HepG2 (cell line): ENCODE data around the gene ETV6. TPM values are rescaled to one million over a fixed set of nuclear protein-coding genes. Genes with fewer than 3 reads are reported as not detected.

Source experiments
- ATAC-seq: fragments of 200-7000 bp; cut with Tn5 transposase; 3 replicates; pipeline ENCODE4 v1.9.1; 2020; ENCODE audit warnings: mild to moderate bottlenecking, moderate library complexity
- BruUV-seq: library from RNA; stranded (reverse); fragments of 400-500 nt; replicated peaks from 2 replicates; lab custom pipeline; 2021; lab: Mats Ljungman, UMichigan
- CTCF ChIA-PET: fragments of 300-600 bp; formaldehyde crosslinking; extraction: SDS; loops from one replicate; lab custom pipeline; 2021; ENCODE audit warnings: low total read pairs, inconsistent platforms, low intra/inter-chr PET ratio; lab: Yijun Ruan, JAX
- POLR2A ChIA-PET: fragments of 350-600 bp; sonication (Branson Sonifier 250); formaldehyde crosslinking; loops from one replicate; lab custom pipeline; 2020; ENCODE audit warnings: antibody characterized with exemption, inconsistent platforms; lab: Yijun Ruan, JAX
- DNase-seq: peaks from one replicate; pipeline ENCODE4 v3.0.0-alpha.2; 2015; ENCODE audit warnings: low spot score
- FAIRE-seq: peaks from 3 replicates; lab custom pipeline; 2011; peaks lifted over from hg19 to GRCh38; lab: Jason Lieb, UNC
- H2AFZ ChIP-seq: one replicate; pipeline ENCODE4 v1.6.1; 2011; ENCODE audit warnings: low read length, inconsistent platforms
- H3K27ac ChIP-seq: fragments of 300-600 bp; 3 replicates; pipeline ENCODE4 v1.8.0; 2011; ENCODE audit warnings: mixed run types, mild to moderate bottlenecking, mixed read lengths, low read length, inconsistent platforms; ENCODE audit not compliant: insufficient read depth; ENCODE audit errors: extremely low read length
- H3K27me3 ChIP-seq, 2 experiments: fragments of 200-600 bp in 1 of 2; 2 replicates in 1 of 2; 3 replicates in 1 of 2; pipeline versions ENCODE4 v1.6.0 to v1.8.0; 2011; ENCODE audit warnings: low read length in 2 of 2, mild to moderate bottlenecking in 2 of 2, moderate library complexity in 2 of 2, inconsistent platforms in 1 of 2; ENCODE audit not compliant: insufficient read depth in 2 of 2, control insufficient read depth in 1 of 2
- H3K36me3 ChIP-seq, 2 experiments: fragments of 200-600 bp in 1 of 2; replicated peaks in 1 of 2; 2 replicates in 1 of 2; 3 replicates in 1 of 2; pipeline versions ENCODE4 v1.5.1 to v1.8.0; 2011; ENCODE audit warnings: low read length in 2 of 2, inconsistent platforms in 1 of 2; ENCODE audit not compliant: insufficient read depth in 2 of 2, control insufficient read depth in 1 of 2
- H3K4me1 ChIP-seq: 2 replicates; pipeline ENCODE4 v1.5.1; 2012; ENCODE audit warnings: low read length, inconsistent platforms; ENCODE audit not compliant: insufficient read depth
- H3K4me2 ChIP-seq: 2 replicates; pipeline ENCODE4 v1.6.0; 2011; ENCODE audit warnings: low read depth, low read length, inconsistent platforms
- H3K4me3 ChIP-seq, 3 experiments: fragments of 200-600 bp in 1 of 3; sonication (generic), shearing (Covaris generic) in 1 of 3; replicated peaks in 1 of 3; 2 replicates each; pipeline ENCODE4 v1.5.1; 2011 to 2016; ENCODE audit warnings: low read length in 3 of 3, inconsistent platforms in 2 of 3, low read depth in 2 of 3, mild to moderate bottlenecking in 2 of 3, control low read depth in 1 of 3, mixed read lengths in 1 of 3; ENCODE audit not compliant: insufficient read depth in 1 of 3
- H3K79me2 ChIP-seq: one replicate; pipeline ENCODE4 v1.6.1; 2011; ENCODE audit warnings: low read length, inconsistent platforms; ENCODE audit not compliant: insufficient read depth
- H3K9ac ChIP-seq: 2 replicates; pipeline ENCODE4 v1.6.0; 2011; ENCODE audit warnings: mild to moderate bottlenecking, low read depth, low read length, inconsistent platforms; ENCODE audit not compliant: insufficient read depth
- H3K9me3 ChIP-seq: 2 replicates; pipeline ENCODE4 v1.5.1; 2012; ENCODE audit warnings: mild to moderate bottlenecking, low read length
- H4K20me1 ChIP-seq: 2 replicates; pipeline ENCODE4 v1.6.0; 2011; ENCODE audit warnings: inconsistent platforms, mild to moderate bottlenecking, low read length, moderate library complexity; ENCODE audit not compliant: insufficient read depth
- BCLAF1 ChIP-seq: fragments of 450-650 bp; IDR thresholded peaks from 2 replicates; pipeline ENCODE4 v1.6.1; 2017; ENCODE audit warnings: mild to moderate bottlenecking
- DDIT3 ChIP-seq: sonication (generic); formaldehyde crosslinking; IDR thresholded peaks from 2 replicates; pipeline ENCODE4 v1.4.0; 2020; ENCODE audit warnings: mild to moderate bottlenecking, missing genetic modification reagents
- E2F2 ChIP-seq: sonication (generic); formaldehyde crosslinking; IDR thresholded peaks from 2 replicates; pipeline ENCODE4 v1.4.0; 2020; ENCODE audit warnings: missing genetic modification reagents, borderline replicate concordance
- HNF1A ChIP-seq, 2 experiments: sonication (generic) in 1 of 2; formaldehyde crosslinking in 1 of 2; IDR thresholded peaks; 2 replicates each; pipeline versions ENCODE4 v1.4.0 to v1.6.1; 2016 to 2020; ENCODE audit warnings: borderline replicate concordance in 1 of 2, low read depth in 1 of 2, mild to moderate bottlenecking in 1 of 2, missing genetic modification reagents in 1 of 2
- HNRNPK ChIP-seq: fragments of 200-400 bp; formaldehyde crosslinking; IDR thresholded peaks from 2 replicates; pipeline ENCODE4 v1.6.1; 2018; ENCODE audit warnings: low read length, low read depth, moderate library complexity, mild to moderate bottlenecking; ENCODE audit not compliant: poor library complexity, severe bottlenecking
- TEAD2 ChIP-seq: sonication (generic); formaldehyde crosslinking; IDR thresholded peaks from 2 replicates; pipeline ENCODE4 v1.9.0; 2021; ENCODE audit warnings: missing genetic modification reagents
- ZNF34 ChIP-seq: sonication (generic); formaldehyde crosslinking; IDR thresholded peaks from 2 replicates; pipeline ENCODE4 v1.4.0; 2020; ENCODE audit warnings: mild to moderate bottlenecking, missing genetic modification reagents, borderline replicate concordance
- ZNF687 ChIP-seq: sonication (generic); formaldehyde crosslinking; IDR thresholded peaks from 2 replicates; pipeline ENCODE4 v1.5.1; 2020; ENCODE audit warnings: mild to moderate bottlenecking, missing genetic modification reagents, moderate library complexity
- WGBS: methylation state at CpG from one replicate; pipeline ENCODE4 v1.1.6; 2017; ENCODE audit warnings: low lambda C conversion rate; 5-methylcytosine and 5-hydroxymethylcytosine counted together
- in situ Hi-C: cut with HindIII; loops from 2 replicates; pipeline ENCODE4 v1.10.0; 2017; ENCODE audit warnings: low pct_unique_long_range_greater_than_20kb; ENCODE audit not compliant: extremely low pct_ligation_motif_present
- intact Hi-C: fragments of 100-400 bp; cut with micrococcal nuclease; formaldehyde crosslinking; loops from one replicate; pipeline ENCODE4 v1.10.0; 2022; ENCODE audit not compliant: unreplicated experiment
- polyA plus RNA-seq, 8 experiments: library from polyadenylated mRNA; depleted of rRNA in 3 of 8; stranded (reverse) in 7 of 8; unstranded in 1 of 8; fragments of >200 nt; fragmentation: Illumina TruSeq in 4 of 8; extraction: Trizol in 4 of 8; gene quantifications; 2 replicates each; pipeline versions ENCODE4 v1.2.1 to v1.2.3, GENCODE V29; 2011 to 2016; ENCODE audit warnings: low read depth in 4 of 8, missing spikeins in 1 of 8, mixed read lengths in 1 of 8; ENCODE audit not compliant: insufficient read depth in 1 of 8
- total RNA-seq, 5 experiments: library from RNA; depleted of rRNA; stranded (reverse); fragments of >200 nt; fragmentation: Illumina TruSeq; extraction: Trizol; gene quantifications; 2 replicates each; pipeline ENCODE4 v1.2.3, GENCODE V29; 2016; ENCODE audit warnings: low read depth in 1 of 5

Gene ETV6
- total and polyA plus RNA-seq, 2 of the 13 experiments (the other 11 are each of a cell fraction or from before 2014, with no cell fraction given) = 2.2 to 3.0 TPM

- no peak for TF ChIP-seq BCLAF1
Measured at GRCh38 chr12:11653215-11653753, 3.8 kb downstream of the ETV6 start (continued).

- FAIRE-seq = no peak
- H3K4me3 ChIP-seq = no peak overlapping the region
- in situ Hi-C loops (no loop called here), intact Hi-C loops (loop anchor here (5.0 to 10.0 kb wide), 2 partner anchors 50 to 233 kb away; no protein-coding TSS in a partner anchor)
- peaks cover 15% of the 10 kb centered on the region for H3K79me2 ChIP-seq
- H3K4me2 ChIP-seq = no peak overlapping the region
- no peaks in the 10 kb centered on the region for H4K20me1 ChIP-seq
- H3K27ac ChIP-seq = no peak overlapping the region
- no peaks in the 10 kb centered on the region for H3K27me3 ChIP-seq
- ChIA-PET POLR2A (no interaction called here), CTCF (no interaction called here)
- peaks cover 36% of the 10 kb centered on the region for H3K4me1 ChIP-seq
- ATAC-seq = no peak
- no peak for DNase-seq
- H3K9me3 ChIP-seq = no peaks in the 10 kb centered on the region
- no peak overlapping the region for H2AFZ ChIP-seq
- BruUV-seq = no TSS peak
- H3K36me3 ChIP-seq = no peaks in the 10 kb centered on the region
- no peak overlapping the region for H3K9ac ChIP-seq
- 100% methylated on average over 4 of the region's 4 CpGs for WGBS
- TF ChIP-seq E2F2 (CRISPR knock-in tag) (no peak), TEAD2 (no peak), HNF1A (IDR thresholded peaks at IDR 0.05; ENCODE audit: low read depth) (no peak), HNF1A (CRISPR knock-in tag; IDR thresholded peaks at IDR 0.05; ENCODE audit: borderline replicate concordance) (no peak), DDIT3 (CRISPR knock-in tag) (no peak), ZNF34 (CRISPR knock-in tag) (no peak), HNRNPK (no peak), ZNF687 (CRISPR knock-in tag) (no peak)
Measured at GRCh38 chr12:11654338-11654737, 4.9 kb downstream of the ETV6 start.
